ENCODE measurements around the gene PDZD7.

Gene PDZD7

DNA sequence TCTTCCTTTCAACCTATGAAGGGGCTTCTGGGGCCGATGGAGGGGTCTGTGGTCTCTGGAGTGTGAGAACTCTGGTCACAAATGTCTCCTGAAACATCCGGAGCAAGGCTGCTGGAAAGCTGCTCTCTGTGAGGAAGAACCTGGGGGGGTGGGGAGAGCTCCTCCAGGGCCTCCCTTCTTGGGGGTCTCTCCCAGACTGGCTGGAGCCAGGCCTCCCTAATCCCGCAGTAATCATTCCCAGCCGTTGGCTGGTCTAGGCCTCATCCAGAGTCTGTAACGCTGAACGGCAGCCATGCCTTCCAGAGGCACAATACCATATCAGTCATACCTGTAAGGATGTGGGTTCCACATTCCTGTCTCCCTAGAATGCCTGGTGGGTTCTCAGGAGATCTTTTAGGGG lies 35.7 kb downstream of the PDZD7 start:
- no peaks in the 10 kb centered on the region for H3K27me3 ChIP-seq (replicated peaks; ENCODE audit: control insufficient read depth, insufficient read depth, low read length)
- peaks cover 12% of the 10 kb centered on the region for H3K36me3 ChIP-seq (ENCODE audit: control insufficient read depth, insufficient read depth, low read length)
- TF ChIP-seq, protein P1, sequence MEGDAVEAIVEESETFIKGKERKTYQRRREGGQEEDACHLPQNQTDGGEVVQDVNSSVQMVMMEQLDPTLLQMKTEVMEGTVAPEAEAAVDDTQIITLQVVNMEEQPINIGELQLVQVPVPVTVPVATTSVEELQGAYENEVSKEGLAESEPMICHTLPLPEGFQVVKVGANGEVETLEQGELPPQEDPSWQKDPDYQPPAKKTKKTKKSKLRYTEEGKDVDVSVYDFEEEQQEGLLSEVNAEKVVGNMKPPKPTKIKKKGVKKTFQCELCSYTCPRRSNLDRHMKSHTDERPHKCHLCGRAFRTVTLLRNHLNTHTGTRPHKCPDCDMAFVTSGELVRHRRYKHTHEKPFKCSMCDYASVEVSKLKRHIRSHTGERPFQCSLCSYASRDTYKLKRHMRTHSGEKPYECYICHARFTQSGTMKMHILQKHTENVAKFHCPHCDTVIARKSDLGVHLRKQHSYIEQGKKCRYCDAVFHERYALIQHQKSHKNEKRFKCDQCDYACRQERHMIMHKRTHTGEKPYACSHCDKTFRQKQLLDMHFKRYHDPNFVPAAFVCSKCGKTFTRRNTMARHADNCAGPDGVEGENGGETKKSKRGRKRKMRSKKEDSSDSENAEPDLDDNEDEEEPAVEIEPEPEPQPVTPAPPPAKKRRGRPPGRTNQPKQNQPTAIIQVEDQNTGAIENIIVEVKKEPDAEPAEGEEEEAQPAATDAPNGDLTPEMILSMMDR (IDR thresholded peaks at IDR 0.05; ENCODE audit: insufficient read depth, low read length, poor library complexity, severe bottlenecking), result no peak
- no peak overlapping the region for H3K4me3 ChIP-seq (replicated peaks; ENCODE audit: low read depth, low read length)
- DNase-seq (ENCODE audit: extremely low read depth, insufficient read length), result no peak

DNA sequence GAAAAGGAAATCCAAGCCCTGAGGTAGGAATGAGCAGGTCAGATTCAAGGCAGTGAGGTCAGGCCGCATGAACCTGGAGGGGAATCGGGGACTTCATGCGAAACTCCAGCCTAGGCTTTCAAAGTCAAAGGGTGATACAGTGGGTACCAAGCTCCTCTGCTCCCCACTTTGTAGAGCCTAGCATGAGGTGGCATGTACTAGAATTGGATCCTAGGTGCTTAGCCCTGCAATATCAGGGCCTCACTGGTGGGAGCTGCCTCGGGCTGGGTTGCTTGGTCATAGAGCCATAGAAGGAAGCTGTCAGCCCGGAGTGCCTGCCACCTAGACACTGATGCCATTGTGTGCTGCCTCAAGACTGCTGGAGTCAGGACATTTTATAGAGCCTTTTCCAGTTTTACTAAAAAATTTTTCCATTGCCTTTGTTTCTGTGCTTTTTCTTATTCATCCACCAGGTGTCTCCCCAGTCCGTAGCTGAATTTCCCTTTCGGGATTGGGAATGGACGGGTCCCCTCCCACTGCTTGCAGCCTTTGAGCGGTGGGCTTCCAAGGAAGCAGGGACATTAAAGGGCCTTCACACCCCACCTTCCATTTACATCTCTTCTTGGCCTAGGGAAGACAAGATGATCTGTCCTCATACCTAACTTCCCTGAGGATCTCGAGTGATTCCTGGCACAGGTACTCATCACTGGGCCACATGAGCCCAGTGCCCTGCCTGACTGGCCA lies 36.8 kb downstream of the PDZD7 start:
- TF ChIP-seq, protein P1 (IDR thresholded peaks at IDR 0.05; ENCODE audit: insufficient read depth, low read length, poor library complexity, severe bottlenecking), result peak; percentile 30
- peaks cover 15% of the 10 kb centered on the region for H3K36me3 ChIP-seq (ENCODE audit: control insufficient read depth, insufficient read depth, low read length)
- no peaks in the 10 kb centered on the region for H3K27me3 ChIP-seq (replicated peaks; ENCODE audit: control insufficient read depth, insufficient read depth, low read length)
- H3K4me3 ChIP-seq (replicated peaks; ENCODE audit: low read depth, low read length), result no peak overlapping the region
- no peak for DNase-seq (ENCODE audit: extremely low read depth, insufficient read length)

DNA sequence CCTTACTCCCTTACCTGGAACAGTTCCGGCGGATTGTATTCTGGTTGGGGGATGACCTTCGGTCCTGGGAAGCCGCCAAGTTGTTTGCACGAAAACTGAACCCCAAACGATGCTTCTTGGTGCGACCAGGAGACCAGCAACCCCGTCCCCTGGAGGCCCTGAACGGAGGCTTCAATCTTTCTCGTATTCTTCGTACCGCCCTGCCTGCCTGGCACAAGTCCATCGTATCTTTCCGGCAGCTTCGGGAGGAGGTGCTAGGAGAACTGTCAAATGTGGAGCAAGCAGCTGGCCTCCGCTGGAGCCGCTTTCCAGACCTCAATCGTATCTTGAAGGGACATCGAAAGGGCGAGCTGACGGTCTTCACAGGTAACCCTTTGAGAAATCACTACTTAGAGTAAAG lies 41.8 kb downstream of the PDZD7 start:
- no peaks in the 10 kb centered on the region for H3K27me3 ChIP-seq (replicated peaks; ENCODE audit: control insufficient read depth, insufficient read depth, low read length)
- H3K36me3 ChIP-seq (ENCODE audit: control insufficient read depth, insufficient read depth, low read length), result peaks cover 15% of the 10 kb centered on the region
- H3K4me3 ChIP-seq (replicated peaks; ENCODE audit: low read depth, low read length), result no peak overlapping the region
- no peak for DNase-seq (ENCODE audit: extremely low read depth, insufficient read length)
- TF ChIP-seq, protein P1 (IDR thresholded peaks at IDR 0.05; ENCODE audit: insufficient read depth, low read length, poor library complexity, severe bottlenecking), result no peak

DNA sequence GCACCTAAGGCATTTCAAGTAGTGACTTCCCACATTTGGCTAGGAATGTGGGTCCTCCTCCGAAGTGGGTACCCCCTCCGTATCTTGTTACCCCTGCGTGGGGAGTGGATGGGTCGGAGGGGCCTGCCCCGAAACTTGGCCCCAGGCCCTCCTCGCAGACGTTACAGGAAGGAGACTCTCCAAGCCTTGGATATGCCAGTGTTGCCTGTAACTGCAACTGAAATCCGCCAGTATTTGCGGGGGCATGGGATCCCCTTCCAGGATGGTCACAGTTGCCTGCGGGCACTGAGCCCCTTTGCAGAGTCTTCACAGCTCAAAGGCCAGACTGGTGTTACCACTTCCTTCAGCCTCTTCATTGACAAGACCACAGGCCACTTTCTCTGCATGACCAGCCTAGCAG lies 42.8 kb downstream of the PDZD7 start:
- TF ChIP-seq, protein P1 (IDR thresholded peaks at IDR 0.05; ENCODE audit: insufficient read depth, low read length, poor library complexity, severe bottlenecking), result no peak
- H3K36me3 ChIP-seq (ENCODE audit: control insufficient read depth, insufficient read depth, low read length), result peaks cover 16% of the 10 kb centered on the region
- no peak for DNase-seq (ENCODE audit: extremely low read depth, insufficient read length)

DNA sequence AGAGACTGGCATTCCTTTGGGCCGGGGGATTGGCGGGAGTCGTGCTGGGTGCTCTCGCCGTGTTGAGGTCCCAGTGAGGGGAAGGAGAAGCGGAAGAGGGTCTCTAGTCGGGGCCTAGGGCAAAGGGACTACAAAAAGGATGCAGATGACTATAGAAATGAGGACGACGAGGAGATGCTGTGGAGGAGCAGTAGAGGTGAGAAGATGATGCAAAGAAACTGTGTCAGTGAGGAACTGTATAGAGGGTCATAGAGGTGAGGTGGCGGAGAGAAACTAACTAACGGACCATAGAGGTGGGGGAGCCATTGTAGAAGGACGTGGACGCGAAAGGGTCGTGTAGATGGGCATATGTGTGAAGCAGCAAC lies 43.3 kb downstream of the PDZD7 start:
- no peak for DNase-seq (ENCODE audit: extremely low read depth, insufficient read length)
- Histone ChIP-seq H3K4me3 (replicated peaks; ENCODE audit: low read depth, low read length) (peak overlapping the region; percentile 98), H3K36me3 (ENCODE audit: control insufficient read depth, insufficient read depth, low read length) (peaks cover 17% of the 10 kb centered on the region), H3K27me3 (replicated peaks; ENCODE audit: control insufficient read depth, insufficient read depth, low read length) (no peaks in the 10 kb centered on the region)
- TF ChIP-seq, protein P1 (IDR thresholded peaks at IDR 0.05; ENCODE audit: insufficient read depth, low read length, poor library complexity, severe bottlenecking), result no peak

More for the DNA sequence above, 42.8 kb downstream of the PDZD7 start:
- H3K4me3 ChIP-seq (replicated peaks; ENCODE audit: low read depth, low read length), result peak overlapping the region; percentile 98
- H3K27me3 ChIP-seq (replicated peaks; ENCODE audit: control insufficient read depth, insufficient read depth, low read length), result no peaks in the 10 kb centered on the region

All from GM06990 (cell line).